Measurements from ENCODE around the gene RB1.

DNA sequence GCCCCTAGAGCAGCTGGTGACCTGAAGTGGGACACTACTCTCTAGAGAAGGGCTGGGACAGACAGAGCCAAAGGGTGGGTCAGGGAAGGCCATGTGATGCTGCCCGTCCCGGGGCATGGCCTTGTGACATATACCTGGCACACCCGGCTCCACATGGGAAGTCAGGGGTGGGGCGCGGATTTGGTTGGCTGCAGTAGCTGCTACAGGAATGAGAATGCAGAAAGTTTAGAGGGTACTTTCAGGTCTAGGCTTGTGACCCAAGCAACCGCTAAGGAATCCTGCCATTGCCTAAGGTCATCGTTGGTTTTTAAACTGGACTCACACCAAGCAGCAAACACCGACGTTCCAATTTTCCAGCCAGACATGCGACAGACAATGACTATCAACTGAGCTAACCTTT, 203.5 kb downstream of the RB1 start:
- TF ChIP-seq EZH2 (IDR thresholded peaks at IDR 0.05; ENCODE audit: insufficient read depth, poor library complexity, severe bottlenecking), result no peak
- no peak for TF ChIP-seq EZH2phosphoT487 (IDR thresholded peaks at IDR 0.05; ENCODE audit: insufficient read depth, low read depth)
